NCI-H748 treated with DMSO at 0.1 percent for 48 hours (cell line): Measurements from ENCODE around the gene OR4A5.
"Not testable (repeated sequence)": the region's sequence is repeated elsewhere in the genome, so short reads cannot be mapped to it uniquely, and the experiment has no call there.

ENCODE experiments used
- DNase-seq: peaks from one replicate; lab custom pipeline; 2025; lab: John Stamatoyannopoulos, UW

OR4A5 gene

GRCh38 chr11:54706532-54706931 is at the start of gene OR4A5:
Gene OR4A5 (plus strand): TSS chr11:54706832. CDS start chr11:54706885, 53 bp downstream.
- not testable (repeated sequence) for DNase-seq

GRCh38 chr11:54720094-54720493 is 13.5 kb downstream of the OR4A5 start:
- DNase-seq: not testable (repeated sequence)
